ENCODE data around the gene DRG1.
"Not testable (repeated sequence)": the region's sequence is repeated elsewhere in the genome, so short reads cannot be mapped to it uniquely, and the experiment has no call there.

Gene DRG1

DNA sequence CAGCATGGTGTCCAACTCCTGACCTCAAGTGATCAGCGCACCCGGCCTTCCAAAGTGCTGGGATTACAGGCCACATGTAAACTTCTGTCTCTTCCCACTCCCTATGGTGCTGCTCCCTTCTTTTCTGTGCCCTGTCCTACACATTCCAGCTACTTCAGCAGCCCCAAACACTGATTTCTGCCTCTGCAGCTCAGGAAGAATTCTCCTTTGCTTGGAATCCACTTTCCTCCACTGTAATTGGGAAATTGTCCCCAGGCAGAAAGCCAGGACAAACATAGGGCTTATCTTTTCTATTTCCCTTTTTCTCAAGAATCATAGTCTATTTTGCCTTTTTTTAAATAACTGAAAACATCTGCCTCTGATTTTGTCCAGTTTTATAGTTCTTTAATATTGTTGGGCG, 21.3 kb upstream of the DRG1 start:
- Histone ChIP-seq H3K79me2 (ENCODE audit: control insufficient read depth, low read length) (no peaks in the 10 kb centered on the region), H3K4me3 (ENCODE audit: low read length) (no peak overlapping the region), H3K4me2 (ENCODE audit: low read length) (no peak overlapping the region), H4K20me1 (ENCODE audit: control insufficient read depth, insufficient read depth, low read depth, low read length) (no peaks in the 10 kb centered on the region), H3F3A (ENCODE audit: control insufficient read depth, insufficient read depth) (no peaks in the 10 kb centered on the region), H3K4me1 (ENCODE audit: control insufficient read depth, low read length) (peaks cover 8% of the 10 kb centered on the region), H3K27me3 (ENCODE audit: control insufficient read depth, low read length) (peaks cover 18% of the 10 kb centered on the region), H3K9me2 (replicated peaks; ENCODE audit: control insufficient read depth, low read length) (no peaks in the 10 kb centered on the region), H3K36me3 (ENCODE audit: control insufficient read depth, low read length) (no peaks in the 10 kb centered on the region), H3K27ac (ENCODE audit: low read depth, low read length) (no peak overlapping the region), H3K9me3 (ENCODE audit: control insufficient read depth, insufficient read depth, low read length) (no peaks in the 10 kb centered on the region)
- TF ChIP-seq, protein P1, sequence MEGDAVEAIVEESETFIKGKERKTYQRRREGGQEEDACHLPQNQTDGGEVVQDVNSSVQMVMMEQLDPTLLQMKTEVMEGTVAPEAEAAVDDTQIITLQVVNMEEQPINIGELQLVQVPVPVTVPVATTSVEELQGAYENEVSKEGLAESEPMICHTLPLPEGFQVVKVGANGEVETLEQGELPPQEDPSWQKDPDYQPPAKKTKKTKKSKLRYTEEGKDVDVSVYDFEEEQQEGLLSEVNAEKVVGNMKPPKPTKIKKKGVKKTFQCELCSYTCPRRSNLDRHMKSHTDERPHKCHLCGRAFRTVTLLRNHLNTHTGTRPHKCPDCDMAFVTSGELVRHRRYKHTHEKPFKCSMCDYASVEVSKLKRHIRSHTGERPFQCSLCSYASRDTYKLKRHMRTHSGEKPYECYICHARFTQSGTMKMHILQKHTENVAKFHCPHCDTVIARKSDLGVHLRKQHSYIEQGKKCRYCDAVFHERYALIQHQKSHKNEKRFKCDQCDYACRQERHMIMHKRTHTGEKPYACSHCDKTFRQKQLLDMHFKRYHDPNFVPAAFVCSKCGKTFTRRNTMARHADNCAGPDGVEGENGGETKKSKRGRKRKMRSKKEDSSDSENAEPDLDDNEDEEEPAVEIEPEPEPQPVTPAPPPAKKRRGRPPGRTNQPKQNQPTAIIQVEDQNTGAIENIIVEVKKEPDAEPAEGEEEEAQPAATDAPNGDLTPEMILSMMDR (IDR thresholded peaks at IDR 0.05; ENCODE audit: low read depth, low read length, poor library complexity, severe bottlenecking), result no peak
- no peak for TF ChIP-seq EZH2phosphoT487 (IDR thresholded peaks at IDR 0.05; ENCODE audit: borderline replicate concordance, low read length)

- H3K9me3 ChIP-seq (ENCODE audit: control insufficient read depth, insufficient read depth, low read length); H3K9me2 ChIP-seq (replicated peaks; ENCODE audit: control insufficient read depth, low read length); H3F3A ChIP-seq (ENCODE audit: control insufficient read depth, insufficient read depth); H3K79me2 ChIP-seq (ENCODE audit: control insufficient read depth, low read length); H3K4me2 ChIP-seq (ENCODE audit: low read length); H3K36me3 ChIP-seq (ENCODE audit: control insufficient read depth, low read length); H4K20me1 ChIP-seq (ENCODE audit: control insufficient read depth, insufficient read depth, low read depth, low read length); H3K27ac ChIP-seq (ENCODE audit: low read depth, low read length); H3K4me1 ChIP-seq (ENCODE audit: control insufficient read depth, low read length); H3K4me3 ChIP-seq (ENCODE audit: low read length): not testable (repeated sequence)
- peaks cover 18% of the 10 kb centered on the region for H3K27me3 ChIP-seq (ENCODE audit: control insufficient read depth, low read length)
Observed at GRCh38 chr22:31378651-31379050, 20.8 kb upstream of the DRG1 start.

DNA sequence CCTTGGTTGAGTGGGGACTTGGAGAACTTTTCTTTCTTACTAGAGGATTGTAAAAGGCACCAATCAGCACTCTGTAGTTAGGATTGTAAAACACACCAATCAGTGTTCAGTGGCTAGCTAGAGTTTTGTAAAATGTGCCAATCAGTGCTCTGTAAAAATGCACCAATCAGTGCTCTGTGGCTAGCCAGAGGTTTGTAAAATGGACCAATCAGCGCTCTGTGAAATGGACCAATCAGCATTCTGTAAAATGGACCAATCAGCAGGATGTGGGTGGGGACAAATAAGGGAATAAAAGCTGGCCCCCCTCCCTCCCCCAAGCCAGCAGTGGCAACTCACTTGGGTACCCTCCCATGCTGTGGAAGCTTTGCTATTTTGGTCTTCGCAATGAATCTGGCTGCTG, 5.5 kb upstream of the DRG1 start:
- Histone ChIP-seq H3K4me1 (ENCODE audit: control insufficient read depth, low read length) (peaks cover 8% of the 10 kb centered on the region), H3K27ac (ENCODE audit: low read depth, low read length) (no peak overlapping the region), H3K79me2 (ENCODE audit: control insufficient read depth, low read length) (peaks cover 2% of the 10 kb centered on the region), H3K4me3 (ENCODE audit: low read length) (no peak overlapping the region), H3K9me3 (ENCODE audit: control insufficient read depth, insufficient read depth, low read length) (peaks cover 13% of the 10 kb centered on the region), H3K36me3 (ENCODE audit: control insufficient read depth, low read length) (no peaks in the 10 kb centered on the region), H3F3A (ENCODE audit: control insufficient read depth, insufficient read depth) (peaks cover 9% of the 10 kb centered on the region), H3K9me2 (replicated peaks; ENCODE audit: control insufficient read depth, low read length) (no peaks in the 10 kb centered on the region), H3K4me2 (ENCODE audit: low read length) (no peak overlapping the region), H4K20me1 (ENCODE audit: control insufficient read depth, insufficient read depth, low read depth, low read length) (no peaks in the 10 kb centered on the region), H3K27me3 (ENCODE audit: control insufficient read depth, low read length) (no peaks in the 10 kb centered on the region)
- no peak for TF ChIP-seq EZH2phosphoT487 (IDR thresholded peaks at IDR 0.05; ENCODE audit: borderline replicate concordance, low read length)
- TF ChIP-seq, protein P1 (IDR thresholded peaks at IDR 0.05; ENCODE audit: low read depth, low read length, poor library complexity, severe bottlenecking), result no peak

DNA sequence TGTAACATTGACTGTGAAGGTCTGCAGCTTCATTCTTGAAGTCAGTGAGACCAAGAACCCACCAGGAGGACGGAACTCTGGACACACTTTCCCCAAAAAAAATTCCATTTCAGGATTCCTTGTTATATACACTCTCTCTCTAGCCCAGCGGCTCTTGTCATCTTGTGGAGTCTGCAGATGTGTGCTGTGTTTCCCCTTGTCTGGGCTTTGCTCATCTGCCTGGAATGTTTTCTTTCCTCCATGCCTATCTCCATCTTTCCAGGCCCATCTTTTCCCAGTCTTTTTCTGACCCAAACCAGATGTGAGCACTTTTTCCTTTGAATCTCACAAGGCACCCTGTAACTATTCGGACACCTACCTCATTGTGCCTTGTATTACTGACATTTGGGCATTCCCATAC, 5.1 kb upstream of the DRG1 start:
- Histone ChIP-seq H3F3A (ENCODE audit: control insufficient read depth, insufficient read depth) (peaks cover 9% of the 10 kb centered on the region), H3K4me2 (ENCODE audit: low read length) (no peak overlapping the region), H3K9me2 (replicated peaks; ENCODE audit: control insufficient read depth, low read length) (no peaks in the 10 kb centered on the region), H3K4me3 (ENCODE audit: low read length) (no peak overlapping the region), H3K9me3 (ENCODE audit: control insufficient read depth, insufficient read depth, low read length) (peaks cover 13% of the 10 kb centered on the region), H3K27me3 (ENCODE audit: control insufficient read depth, low read length) (no peaks in the 10 kb centered on the region), H3K27ac (ENCODE audit: low read depth, low read length) (no peak overlapping the region), H3K79me2 (ENCODE audit: control insufficient read depth, low read length) (peaks cover 5% of the 10 kb centered on the region), H3K36me3 (ENCODE audit: control insufficient read depth, low read length) (no peaks in the 10 kb centered on the region), H3K4me1 (ENCODE audit: control insufficient read depth, low read length) (peaks cover 10% of the 10 kb centered on the region), H4K20me1 (ENCODE audit: control insufficient read depth, insufficient read depth, low read depth, low read length) (no peaks in the 10 kb centered on the region)
- TF ChIP-seq, protein P1 (IDR thresholded peaks at IDR 0.05; ENCODE audit: low read depth, low read length, poor library complexity, severe bottlenecking), result no peak
- no peak for TF ChIP-seq EZH2phosphoT487 (IDR thresholded peaks at IDR 0.05; ENCODE audit: borderline replicate concordance, low read length)
